Left ventricle myocardium inferior (tissue), 1 donor: Measurements from ENCODE around the gene BANP. TPM values are rescaled to one million over a fixed set of nuclear protein-coding genes. Genes with fewer than 3 reads are reported as not detected.
"Not testable (repeated sequence)": the region's sequence is repeated elsewhere in the genome, so short reads cannot be mapped to it uniquely, and the experiment has no call there.

Experiments used
- DNase-seq: peaks from one replicate; pipeline ENCODE4 v3.0.0-alpha.2; 2020
- H3K27ac ChIP-seq: fragments of 200-600 bp; replicated peaks from 2 replicates; pipeline ENCODE4 v1.8.0; 2021
- H3K27me3 ChIP-seq: fragments of 200-600 bp; 2 replicates; pipeline ENCODE4 v1.8.0; 2021; ENCODE audit warnings: low read depth
- H3K36me3 ChIP-seq: fragments of 200-600 bp; 2 replicates; pipeline ENCODE4 v1.8.0; 2021
- H3K4me1 ChIP-seq: fragments of 200-600 bp; 2 replicates; pipeline ENCODE4 v1.8.0; 2021
- H3K4me3 ChIP-seq: fragments of 200-600 bp; 2 replicates; pipeline ENCODE4 v1.8.0; 2021; ENCODE audit warnings: mild to moderate bottlenecking, moderate library complexity
- H3K9me3 ChIP-seq: fragments of 200-600 bp; replicated peaks from 2 replicates; pipeline ENCODE4 v1.8.0; 2021
- CTCF ChIP-seq: fragments of 200-600 bp; IDR thresholded peaks from 2 replicates; pipeline ENCODE4 v1.8.0; 2021; ENCODE audit warnings: antibody characterized with exemption, mild to moderate bottlenecking, borderline replicate concordance
- intact Hi-C: fragments of 100-400 bp; cut with micrococcal nuclease; formaldehyde crosslinking; loops from one replicate; pipeline ENCODE4 v1.11.0; 2022
- total RNA-seq: library from RNA; stranded (reverse); fragmentation: NEBNext Ultra II Directional; extraction: Animal tissue kit (Norgen Biotek cat#: 25700); gene quantifications from one replicate; pipeline ENCODE4 v1.2.1, GENCODE V29; 2021
- donor health status: DM: no; HTN: yes; CAD: no; lungs with severe emphysema.

Gene BANP
- total RNA-seq, 1 donor from 2014 or later = 12.6 TPM

GRCh38 chr16:88041506-88041905, 90.3 kb downstream of the BANP start:
- H3K36me3 ChIP-seq = peaks cover 21% of the 10 kb centered on the region
- intact Hi-C loops, H3K4me1 ChIP-seq, H3K9me3 ChIP-seq, H3K27me3 ChIP-seq, H3K27ac ChIP-seq, H3K4me3 ChIP-seq: not testable (repeated sequence)
- peak; percentile 2 for DNase-seq

- not testable (repeated sequence) for H3K27ac ChIP-seq
These were observed 90.8 kb downstream of the BANP start for GRCh38 chr16:88041986-88042562.

GRCh38 chr16:88043208-88043910, 92.1 kb downstream of the BANP start:
- H3K9me3 ChIP-seq, H3K27ac ChIP-seq, intact Hi-C loops, H3K27me3 ChIP-seq, H3K4me1 ChIP-seq, H3K4me3 ChIP-seq, DNase-seq: not testable (repeated sequence)
- peaks cover 14% of the 10 kb centered on the region for H3K36me3 ChIP-seq

More at GRCh38 chr16:88041986-88042562, 90.8 kb downstream of the BANP start:
- DNase-seq = peak; percentile 6
- H3K9me3 ChIP-seq, H3K4me3 ChIP-seq, intact Hi-C loops, H3K4me1 ChIP-seq, H3K27me3 ChIP-seq: not testable (repeated sequence)
- peaks cover 20% of the 10 kb centered on the region for H3K36me3 ChIP-seq

- H3K4me3 ChIP-seq, H3K4me1 ChIP-seq, H3K27me3 ChIP-seq, H3K9me3 ChIP-seq, H3K27ac ChIP-seq, intact Hi-C loops: not testable (repeated sequence)
- peak; percentile 15 for DNase-seq
- peaks cover 16% of the 10 kb centered on the region for H3K36me3 ChIP-seq
These were observed 92.9 kb downstream of the BANP start for GRCh38 chr16:88044121-88044581.

GRCh38 chr16:88045361-88045760, 94.1 kb downstream of the BANP start:
- intact Hi-C loops, H3K4me1 ChIP-seq, H3K4me3 ChIP-seq, H3K27me3 ChIP-seq, H3K27ac ChIP-seq, H3K9me3 ChIP-seq: not testable (repeated sequence)
- DNase-seq = peak; percentile 9
- peaks cover 22% of the 10 kb centered on the region for H3K36me3 ChIP-seq

GRCh38 chr16:88045820-88046303, 94.6 kb downstream of the BANP start:
- TF ChIP-seq CTCF = no peak
- Histone ChIP-seq H3K27ac (no peak overlapping the region), H3K9me3 (no peaks in the 10 kb centered on the region), H3K36me3 (peaks cover 27% of the 10 kb centered on the region), H3K27me3 (no peaks in the 10 kb centered on the region), H3K4me3 (no peak overlapping the region), H3K4me1 (no peaks in the 10 kb centered on the region)
- intact Hi-C loops = no loop called here
- peak; percentile 11 for DNase-seq

GRCh38 chr16:88047462-88047861, 96.2 kb downstream of the BANP start:
- H3K4me3 ChIP-seq = no peak overlapping the region
- H3K4me1 ChIP-seq = no peaks in the 10 kb centered on the region
- H3K27ac ChIP-seq = no peak overlapping the region
- intact Hi-C loops = no loop called here
- H3K9me3 ChIP-seq = no peaks in the 10 kb centered on the region
- peaks cover 42% of the 10 kb centered on the region for H3K36me3 ChIP-seq
- no peaks in the 10 kb centered on the region for H3K27me3 ChIP-seq
- no peak for TF ChIP-seq CTCF
- peak; percentile 2 for DNase-seq

GRCh38 chr16:88048985-88049384, 97.8 kb downstream of the BANP start:
- H3K4me1 ChIP-seq = no peaks in the 10 kb centered on the region
- H3K4me3 ChIP-seq = no peak overlapping the region
- H3K36me3 ChIP-seq = peaks cover 48% of the 10 kb centered on the region
- H3K27ac ChIP-seq = no peak overlapping the region
- no peak for TF ChIP-seq CTCF
- intact Hi-C loops = no loop called here
- H3K27me3 ChIP-seq = no peaks in the 10 kb centered on the region
- peak; percentile 5 for DNase-seq
- no peaks in the 10 kb centered on the region for H3K9me3 ChIP-seq
